Retinal pigment epithelial cell (primary cell): ENCODE measurements around the gene MIB2.
"Not testable (repeated sequence)": the region's sequence is repeated elsewhere in the genome, so short reads cannot be mapped to it uniquely, and the experiment has no call there.

Experiments used
- DNase-seq: peaks from one replicate; pipeline ENCODE4 v3.0.0-alpha.2; 2010; ENCODE audit warnings: low read depth
- H3K4me3 ChIP-seq: 2 replicates; pipeline ENCODE4 v1.5.1; 2011; ENCODE audit warnings: mild to moderate bottlenecking, low read length, control low read depth, moderate library complexity
- CTCF ChIP-seq: conservative IDR thresholded peaks from 2 replicates; pipeline ENCODE4 v1.5.1; 2011; ENCODE audit warnings: low read depth, low read length, control low read depth, inconsistent platforms

Gene MIB2

GRCh38 chr1:1630191-1630964 is 15.1 kb downstream of the MIB2 start:
- no peak overlapping the region for H3K4me3 ChIP-seq
- TF ChIP-seq CTCF, result no peak
- DNase-seq, result no peak

- no peak for TF ChIP-seq CTCF
- DNase-seq, result no peak
- no peak overlapping the region for H3K4me3 ChIP-seq
Observed at GRCh38 chr1:1630965-1631781, 15.9 kb downstream of the MIB2 start.

GRCh38 chr1:1631782-1632420 is 16.6 kb downstream of the MIB2 start, which contains the start of gene MMP23B:
TSS of gene MMP23B (plus strand) at chr1:1632173. CDS start at chr1:1632219, 46 bp downstream.
- TF ChIP-seq CTCF, result no peak
- no peak for DNase-seq
- no peak within 1 kb of the TSS for H3K4me3 ChIP-seq

- not testable (repeated sequence) for DNase-seq, H3K4me3 ChIP-seq
Observed at GRCh38 chr1:1633409-1633808, 18.1 kb downstream of the MIB2 start.

- DNase-seq, H3K4me3 ChIP-seq: not testable (repeated sequence)
Observed at GRCh38 chr1:1634613-1635012, 19.3 kb downstream of the MIB2 start.

- not testable (repeated sequence) for H3K4me3 ChIP-seq, DNase-seq
Observed at GRCh38 chr1:1636621-1637478, 21.6 kb downstream of the MIB2 start.

GRCh38 chr1:1637479-1637875 is 22.2 kb downstream of the MIB2 start:
- DNase-seq, H3K4me3 ChIP-seq: not testable (repeated sequence)

- not testable (repeated sequence) for H3K4me3 ChIP-seq, DNase-seq
Observed at GRCh38 chr1:1638528-1638927, 23.2 kb downstream of the MIB2 start.

- H3K4me3 ChIP-seq, DNase-seq: not testable (repeated sequence)
Observed at GRCh38 chr1:1639368-1639767, 24.1 kb downstream of the MIB2 start.

GRCh38 chr1:1640081-1640480 is 24.8 kb downstream of the MIB2 start:
- H3K4me3 ChIP-seq, DNase-seq: not testable (repeated sequence)

- DNase-seq, H3K4me3 ChIP-seq: not testable (repeated sequence)
Observed at GRCh38 chr1:1640711-1641461, 25.6 kb downstream of the MIB2 start.

GRCh38 chr1:1646326-1646725 is 31.0 kb downstream of the MIB2 start:
- not testable (repeated sequence) for H3K4me3 ChIP-seq, DNase-seq

GRCh38 chr1:1647567-1648241 is 32.4 kb downstream of the MIB2 start:
- DNase-seq, H3K4me3 ChIP-seq: not testable (repeated sequence)
